AML-193 (cell line): Measurements from ENCODE around the gene SGMS1.

Experiments
- DNase-seq, 2 experiments: peaks; one replicate each; lab custom pipeline; 2025; lab: John Stamatoyannopoulos, UW

Gene SGMS1

GRCh38 chr10:50421026-50421719 lies 202.6 kb downstream of the SGMS1 start:
- DNase-seq = peak; percentile 58 to 62

DNA sequence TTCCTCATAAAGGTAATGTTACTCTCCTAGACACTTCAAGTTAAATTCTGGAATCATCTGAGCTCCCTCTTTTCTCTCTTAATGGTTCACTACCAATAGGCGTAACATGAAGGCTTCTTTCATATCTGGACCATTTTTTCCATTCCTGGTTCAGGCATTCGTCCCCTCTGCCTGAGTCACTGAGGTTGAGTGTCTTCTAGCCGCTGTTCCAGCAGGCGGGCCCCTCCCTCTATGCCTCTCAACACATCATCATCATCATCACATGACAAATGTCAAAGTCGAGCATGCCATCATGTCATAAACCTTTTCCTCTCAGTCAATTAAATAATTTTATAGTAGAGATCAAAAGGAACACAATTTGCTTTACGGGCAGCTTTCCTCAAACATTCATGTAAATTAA lies 203.6 kb downstream of the SGMS1 start:
- no peak for DNase-seq

- no peak for DNase-seq
Measured at GRCh38 chr10:50419756-50420155, 204.0 kb downstream of the SGMS1 start.

DNA sequence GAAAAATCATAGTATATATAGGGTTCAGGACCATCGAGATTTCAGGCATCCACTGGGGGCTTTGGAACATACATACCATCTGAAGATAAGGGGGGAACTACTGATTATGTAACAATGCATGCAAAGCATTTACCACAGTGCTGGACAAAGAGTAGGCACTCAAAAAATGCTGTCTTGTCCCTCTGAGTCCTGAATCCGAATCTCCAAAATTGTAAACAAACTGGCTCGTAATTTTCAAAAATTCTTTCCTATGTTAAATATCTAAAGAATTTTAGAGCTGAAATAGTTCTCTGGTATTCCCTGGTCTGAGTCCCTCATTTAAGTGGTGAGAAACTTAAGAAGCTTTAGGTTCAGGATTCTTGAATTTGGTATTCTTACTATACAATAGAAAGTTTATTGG lies 204.7 kb downstream of the SGMS1 start:
- DNase-seq = no peak

GRCh38 chr10:50417886-50418830 lies 205.6 kb downstream of the SGMS1 start:
- peak; percentile 54 to 57 for DNase-seq

DNA sequence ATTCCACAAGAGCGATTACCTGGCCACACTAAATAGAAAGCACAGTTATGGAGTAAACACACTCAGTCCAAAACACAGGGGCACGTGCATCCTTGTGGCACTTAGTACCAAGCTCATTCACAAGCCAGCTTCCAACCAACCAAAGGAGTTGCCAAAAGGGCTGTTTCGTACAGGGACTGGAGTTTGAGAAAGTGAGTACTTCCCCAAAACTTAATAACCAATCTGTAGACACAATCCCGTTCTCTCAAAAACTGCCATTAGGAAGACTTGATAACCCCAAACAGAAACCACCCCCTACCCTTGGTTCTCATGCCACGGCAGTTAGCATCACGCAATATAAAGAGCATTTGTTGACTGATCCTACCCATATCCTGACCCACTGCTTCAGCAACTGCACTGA lies 206.3 kb downstream of the SGMS1 start:
- peak; percentile 41 to 47 for DNase-seq

DNA sequence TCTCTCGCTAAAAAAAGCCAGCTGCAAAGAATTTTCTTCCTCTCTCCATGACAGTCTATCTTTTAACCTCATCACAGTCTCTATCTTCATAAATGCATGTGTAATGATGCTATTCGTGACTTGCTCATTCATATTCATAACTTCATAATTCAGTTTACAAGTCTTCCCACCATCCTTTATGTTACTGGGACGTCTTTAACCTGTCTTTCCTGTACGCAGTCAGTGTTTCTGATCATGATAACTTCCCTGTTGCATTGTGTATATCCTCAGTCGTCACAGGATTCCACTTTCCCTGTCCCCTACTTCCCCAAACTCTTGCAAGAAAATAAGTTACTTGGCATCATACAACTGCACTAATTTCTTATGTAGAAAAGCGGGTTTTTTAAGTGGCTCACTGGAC lies 206.9 kb downstream of the SGMS1 start:
- DNase-seq = no peak

GRCh38 chr10:50416181-50416824 lies 207.5 kb downstream of the SGMS1 start:
- DNase-seq = no peak

DNA sequence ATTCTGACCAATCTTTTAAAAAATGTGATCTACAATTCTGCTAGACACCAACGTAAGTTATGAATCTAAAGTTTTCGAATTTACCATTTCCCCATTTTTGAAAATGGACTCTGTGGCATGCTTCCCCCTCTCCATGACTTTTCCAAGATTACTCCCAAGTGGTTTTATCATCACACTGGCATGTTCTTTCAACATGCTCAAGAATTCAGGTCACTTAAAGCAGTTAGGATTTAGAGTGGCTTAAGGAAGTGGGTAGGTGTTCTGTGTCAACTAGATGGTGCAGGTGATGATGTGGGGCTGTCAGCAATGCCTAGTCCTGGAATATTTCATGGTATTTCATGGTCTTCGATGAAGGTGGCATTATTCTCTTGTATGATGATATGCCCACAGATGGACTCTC lies 208.5 kb downstream of the SGMS1 start:
- no peak for DNase-seq

DNA sequence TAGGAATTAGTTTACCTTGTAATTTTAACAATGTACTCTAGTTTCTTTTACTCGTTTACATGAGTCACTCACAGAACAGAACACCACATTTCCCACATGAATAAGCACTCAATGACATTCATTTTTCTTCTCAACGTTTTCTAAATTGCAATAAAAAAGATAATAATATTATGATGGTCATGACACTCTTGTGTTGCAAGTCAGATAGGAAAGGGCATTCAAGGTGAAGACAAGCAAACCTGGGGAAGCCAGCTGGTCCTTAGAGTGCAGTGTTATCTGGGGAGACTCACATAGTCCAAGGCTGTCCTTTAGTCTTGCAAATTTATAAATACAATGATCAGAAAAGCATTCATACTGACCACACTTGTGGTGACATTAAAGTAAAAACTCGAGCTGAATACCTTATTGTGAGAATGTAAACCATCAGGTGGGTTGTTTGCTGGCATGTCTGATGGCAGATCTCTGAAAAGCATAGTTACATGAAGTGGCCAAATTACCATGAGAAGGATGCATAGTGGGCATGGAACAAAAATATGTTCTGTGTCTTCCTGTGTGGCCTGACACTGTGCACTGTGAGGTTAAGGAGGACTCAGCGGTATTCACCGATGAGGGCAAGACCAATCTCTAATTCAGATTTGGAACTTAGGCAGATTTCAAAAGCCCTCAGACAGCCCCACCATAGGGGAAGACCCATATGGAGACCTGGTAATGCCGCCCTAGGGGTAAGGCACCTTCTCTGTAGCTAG lies 213.5 kb downstream of the SGMS1 start:
- DNase-seq = no peak

DNA sequence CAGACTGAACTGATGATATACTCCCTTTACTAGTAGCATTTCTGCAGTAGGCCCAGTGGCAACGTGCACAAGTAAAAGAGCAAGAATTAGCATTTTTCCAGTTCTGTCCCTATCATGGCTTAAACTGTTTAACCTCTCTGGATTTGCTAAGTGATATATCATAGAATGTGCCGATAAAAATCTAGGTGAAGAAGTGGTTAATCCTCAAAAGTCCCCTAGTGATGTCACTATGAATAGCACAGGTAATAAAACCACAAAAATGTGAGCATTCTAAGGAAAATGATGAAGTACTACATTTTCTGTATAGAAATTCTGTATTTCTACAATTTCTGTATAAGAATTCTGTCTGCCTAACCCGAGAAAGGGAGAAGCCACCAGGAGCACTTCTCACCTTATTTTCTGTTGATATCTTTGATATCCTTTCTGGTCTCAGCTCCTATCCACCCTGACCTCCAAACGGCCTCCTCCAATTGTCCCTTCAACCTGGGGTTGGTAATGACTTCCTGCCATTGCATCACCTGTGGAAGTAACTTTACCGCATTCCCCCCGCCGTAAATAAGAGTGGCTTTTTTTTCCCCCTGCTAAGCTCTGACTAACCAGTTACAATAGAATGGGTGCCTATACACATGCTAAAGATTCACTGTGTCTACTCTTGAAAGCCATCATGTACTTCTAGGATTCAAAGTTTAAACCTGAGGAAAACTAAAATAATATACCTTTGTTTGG lies 216.5 kb downstream of the SGMS1 start:
- no peak for DNase-seq

GRCh38 chr10:50406457-50407070 lies 217.2 kb downstream of the SGMS1 start:
- DNase-seq = no peak

DNA sequence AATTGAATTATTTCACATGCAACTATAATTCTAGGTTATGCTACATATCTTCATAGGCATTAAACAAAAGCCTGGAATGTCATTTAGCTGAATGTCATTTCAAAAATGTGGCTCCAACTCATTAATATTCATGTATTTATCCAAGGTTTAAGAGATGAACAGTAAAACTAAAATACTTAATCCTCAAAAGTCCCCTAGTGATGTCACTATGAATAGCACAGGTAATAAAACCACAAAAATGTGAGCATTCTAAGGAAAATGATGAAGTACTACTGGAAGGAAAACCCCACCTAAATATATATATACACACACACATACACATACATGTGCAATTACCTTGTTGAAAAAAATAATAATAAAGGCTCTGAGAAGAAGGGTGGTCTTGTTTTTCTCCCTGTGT lies 218.0 kb downstream of the SGMS1 start:
- no peak for DNase-seq

DNA sequence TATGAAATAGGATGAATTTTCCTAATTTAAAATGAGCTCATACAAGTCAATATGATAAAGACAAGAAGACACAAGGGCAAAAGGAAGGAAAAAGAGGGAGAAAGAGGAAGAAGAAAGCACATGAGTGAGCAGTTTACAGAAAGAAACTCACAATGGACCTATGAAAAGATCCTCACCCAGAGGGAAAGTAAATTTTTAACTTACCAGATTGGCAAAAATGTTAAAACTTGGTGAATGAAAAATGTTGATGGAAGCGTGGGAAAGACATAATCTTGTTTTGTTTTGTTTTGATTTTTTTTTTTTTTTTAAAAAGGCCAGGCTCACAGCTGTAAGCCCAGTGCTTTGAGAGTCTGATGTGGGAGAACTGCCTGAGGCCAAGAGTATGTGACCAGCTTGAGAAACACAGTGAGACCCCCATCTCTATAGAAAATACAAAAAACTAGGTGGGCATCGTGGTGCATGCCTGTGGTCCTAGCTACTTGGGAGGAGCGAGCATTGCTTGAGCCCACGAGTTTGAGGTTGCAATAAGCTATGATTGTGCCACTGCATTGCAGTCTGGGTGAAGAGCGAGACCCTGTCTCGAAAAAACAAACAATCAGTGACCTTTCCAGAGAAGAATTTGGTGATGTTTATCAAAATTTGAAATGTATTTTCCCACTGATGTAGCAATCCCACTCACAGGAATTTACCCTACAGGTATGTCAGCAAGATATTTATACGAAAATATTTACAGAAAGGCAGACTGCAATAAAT lies 219.6 kb downstream of the SGMS1 start:
- DNase-seq = no peak

DNA sequence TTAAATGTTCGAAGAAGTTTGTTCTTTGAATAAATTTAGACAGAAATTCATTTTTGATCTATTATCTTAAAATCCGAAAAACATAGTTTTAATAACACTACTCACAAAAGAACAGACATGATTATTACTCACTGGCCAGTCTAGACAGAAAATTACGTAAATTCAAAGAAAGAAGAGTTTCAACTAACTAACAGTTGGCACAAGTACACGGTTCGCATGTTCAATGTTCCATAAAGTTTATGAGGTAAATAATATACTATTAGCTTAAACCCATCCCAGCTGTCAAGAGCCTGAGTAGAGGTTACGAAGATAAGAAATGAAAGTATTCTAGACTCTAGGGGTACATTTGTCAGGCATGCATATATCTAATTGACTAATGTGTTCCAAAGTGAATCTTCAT lies 220.7 kb downstream of the SGMS1 start:
- DNase-seq = no peak

DNA sequence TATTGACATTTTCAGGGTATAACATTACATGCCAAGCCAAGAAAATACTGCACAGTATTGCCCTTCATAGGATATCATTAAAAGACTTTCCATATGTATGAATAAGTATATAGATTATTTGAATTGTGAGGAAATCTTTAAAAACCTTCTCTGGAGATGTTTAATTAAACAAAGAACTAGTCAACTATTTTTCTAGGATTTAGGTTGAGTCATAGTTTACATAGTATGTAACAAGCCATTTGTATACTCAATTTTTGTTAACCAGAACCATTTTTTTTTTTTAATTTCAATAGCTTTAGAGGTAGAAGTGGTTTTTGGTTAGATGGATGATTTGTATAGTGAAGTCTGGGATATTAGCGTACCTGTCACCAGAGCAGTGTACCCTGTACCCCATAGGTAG lies 221.3 kb downstream of the SGMS1 start:
- DNase-seq = no peak

DNA sequence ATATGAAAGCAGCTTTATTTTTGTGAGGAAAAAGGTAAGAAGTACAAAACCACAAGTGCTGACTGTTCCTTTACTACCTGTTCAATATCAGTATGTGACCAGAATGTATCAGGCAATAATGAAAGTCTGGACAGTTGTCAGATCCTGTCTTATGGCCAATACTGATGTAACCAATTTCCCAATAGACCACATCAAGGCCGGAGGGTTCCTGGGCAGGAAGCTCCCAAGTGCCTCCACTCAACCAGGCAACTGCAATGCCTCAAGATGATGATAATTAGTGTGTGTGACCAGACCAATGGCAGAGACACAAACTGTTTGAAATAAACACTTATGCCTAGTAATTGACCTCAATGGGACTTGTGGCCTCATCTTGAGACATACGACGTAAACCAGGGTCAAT lies 223.1 kb downstream of the SGMS1 start:
- peak; percentile 70 for DNase-seq

DNA sequence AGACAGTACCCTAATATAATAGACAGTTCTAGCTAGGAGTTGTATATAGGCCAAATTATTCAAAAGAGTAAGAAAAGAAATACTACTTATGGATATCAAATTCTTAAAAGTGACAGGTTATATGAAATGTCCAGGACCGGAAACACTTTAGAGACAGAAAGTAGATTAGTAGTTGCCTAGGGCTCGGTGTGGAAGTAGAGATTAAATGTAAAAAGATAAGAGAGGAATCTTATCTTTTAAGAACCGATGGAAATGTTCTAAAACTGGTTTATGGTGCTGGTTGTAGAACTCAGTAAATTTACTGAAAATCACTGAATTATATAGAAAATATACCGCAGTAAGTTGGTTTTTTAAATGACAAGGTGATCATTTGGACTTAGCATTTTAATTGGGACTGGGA lies 224.9 kb downstream of the SGMS1 start:
- DNase-seq = no peak

- no peak for DNase-seq
Measured at GRCh38 chr10:50398381-50398780, 225.4 kb downstream of the SGMS1 start.
